GM21367 (cell line): ENCODE results near the gene IL5RA.
A peak's percentile ranks its signal among the peaks of the same experiment; 100 is the strongest.

Experiments used
- ATAC-seq: cut with Tn5 transposase; IDR thresholded peaks from one replicate; pipeline ENCODE4 v1.9.1; 2021; ENCODE audit not compliant: unreplicated experiment

Gene IL5RA

GRCh38 chr3:3109407-3110298 is 521 bp downstream of the IL5RA start:
- peak; percentile 82 for ATAC-seq

DNA sequence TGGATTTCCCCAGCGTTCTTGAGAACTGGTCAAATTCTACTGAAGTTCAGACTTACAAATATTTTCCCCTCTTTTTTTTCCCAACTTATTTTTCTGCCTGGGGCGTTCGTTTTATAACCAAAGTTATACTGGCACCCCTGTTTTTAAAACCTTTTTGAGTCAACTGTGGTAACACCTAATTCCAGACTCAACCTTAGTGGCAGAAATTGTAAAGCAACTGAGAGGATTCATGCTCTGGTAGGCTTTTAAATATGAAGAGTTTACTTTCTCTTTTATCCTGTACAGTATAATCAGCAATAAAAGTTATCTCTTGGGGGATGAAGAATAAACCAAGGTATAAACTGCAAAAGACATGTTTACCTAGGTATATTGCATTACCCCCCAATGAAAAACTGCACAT is 2.3 kb downstream of the IL5RA start:
- ATAC-seq = peak; percentile 33

GRCh38 chr3:3107181-3107580 is 3.0 kb downstream of the IL5RA start:
- no peak for ATAC-seq

DNA sequence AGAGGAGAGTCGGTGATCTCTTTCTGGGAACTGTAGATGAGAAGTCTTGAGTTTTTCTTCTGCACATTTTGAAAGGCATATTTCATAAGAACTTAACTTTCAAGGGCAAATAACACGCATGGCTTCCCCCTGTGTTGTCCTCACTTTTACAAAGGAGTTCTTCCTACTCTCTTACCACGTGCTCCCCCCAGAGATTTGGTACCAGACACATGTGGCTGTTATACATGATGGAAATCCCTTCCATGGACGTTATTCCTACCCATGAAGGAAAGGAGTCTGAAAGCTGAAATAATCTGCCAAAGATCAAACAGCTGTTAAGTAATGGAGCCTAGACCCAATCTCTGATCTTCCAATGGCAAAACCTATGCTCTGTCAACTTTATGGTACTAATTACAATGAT is 4.4 kb downstream of the IL5RA start:
- ATAC-seq = no peak

DNA sequence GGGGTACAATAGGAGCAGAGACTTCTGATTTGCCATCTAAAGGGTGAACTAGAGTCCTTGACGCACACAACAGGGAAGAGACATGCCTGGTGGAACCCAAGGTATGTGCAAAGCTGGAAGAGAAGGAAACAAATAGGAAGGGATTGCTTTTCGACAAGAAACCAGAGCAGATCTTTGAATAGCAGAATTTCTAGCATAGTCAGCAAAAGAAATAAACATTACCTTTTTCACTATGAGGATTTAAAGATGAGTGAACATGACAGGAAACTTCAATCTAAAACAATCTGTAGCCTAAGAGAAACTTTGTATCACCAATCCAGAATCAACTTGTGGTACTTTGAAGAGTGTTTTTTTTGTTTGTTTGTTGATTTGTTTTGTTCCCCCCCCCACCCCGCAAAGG is 4.9 kb downstream of the IL5RA start:
- ATAC-seq = no peak

DNA sequence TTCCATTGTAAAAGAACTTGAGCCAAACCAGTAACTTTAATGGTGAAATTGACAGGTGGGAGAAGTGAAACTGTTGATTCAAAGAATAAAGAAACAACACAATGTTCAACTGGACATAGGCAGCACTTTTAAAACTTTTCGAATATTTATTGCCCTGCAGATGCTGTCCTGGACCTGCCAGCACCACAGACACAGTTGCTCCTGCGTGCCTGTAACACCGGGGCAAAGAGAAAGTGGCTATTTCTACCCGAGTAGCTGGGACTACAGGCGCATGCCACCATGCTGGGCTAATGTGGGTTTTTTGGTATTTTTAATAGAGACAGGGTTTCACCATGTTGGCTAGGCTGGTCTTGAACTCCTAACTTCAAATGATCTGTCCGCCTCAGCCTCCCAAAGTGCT is 7.4 kb downstream of the IL5RA start:
- ATAC-seq = no peak

DNA sequence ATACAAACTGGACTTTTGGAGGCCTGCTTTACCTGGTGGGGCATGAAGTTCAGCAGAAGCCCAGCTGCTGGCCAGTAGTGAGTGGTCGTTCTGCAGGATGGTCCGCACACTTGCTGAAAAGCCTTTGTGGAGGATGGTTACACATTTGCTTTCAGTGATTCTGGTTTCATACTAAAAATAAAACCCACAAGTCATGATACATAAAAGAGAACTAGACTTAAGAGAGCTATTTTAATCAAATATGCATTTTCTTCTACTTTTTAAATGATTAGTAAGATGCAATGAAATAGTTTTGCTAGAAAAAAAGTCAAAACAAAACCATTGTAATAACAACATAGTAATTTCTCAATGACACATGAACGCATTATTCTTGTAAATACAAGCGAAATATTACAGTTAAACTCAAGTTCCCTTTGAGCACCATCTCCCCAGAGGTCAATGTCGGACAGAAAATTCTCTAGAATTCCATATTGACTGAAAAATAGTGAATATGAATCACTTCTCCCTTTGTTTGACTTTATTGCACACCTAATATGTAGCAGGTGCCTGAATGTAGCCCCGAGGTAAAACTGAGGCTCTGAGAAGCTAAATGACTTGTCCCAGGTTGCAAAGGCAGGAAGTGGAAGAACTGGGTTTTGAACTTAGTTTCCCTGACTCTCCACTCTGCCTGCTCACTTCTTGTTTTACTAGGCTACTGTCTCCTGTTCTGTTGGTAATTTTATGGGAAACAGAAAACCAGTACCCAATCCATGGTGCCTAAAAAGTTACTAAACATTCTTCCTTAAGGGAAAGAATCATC is 8.3 kb downstream of the IL5RA start:
- ATAC-seq = peak; percentile 41

GRCh38 chr3:3097958-3098357 is 12.2 kb downstream of the IL5RA start:
- ATAC-seq = no peak

- peak; percentile 99 for ATAC-seq
Observed at GRCh38 chr3:3089017-3089416, 21.2 kb downstream of the IL5RA start.

DNA sequence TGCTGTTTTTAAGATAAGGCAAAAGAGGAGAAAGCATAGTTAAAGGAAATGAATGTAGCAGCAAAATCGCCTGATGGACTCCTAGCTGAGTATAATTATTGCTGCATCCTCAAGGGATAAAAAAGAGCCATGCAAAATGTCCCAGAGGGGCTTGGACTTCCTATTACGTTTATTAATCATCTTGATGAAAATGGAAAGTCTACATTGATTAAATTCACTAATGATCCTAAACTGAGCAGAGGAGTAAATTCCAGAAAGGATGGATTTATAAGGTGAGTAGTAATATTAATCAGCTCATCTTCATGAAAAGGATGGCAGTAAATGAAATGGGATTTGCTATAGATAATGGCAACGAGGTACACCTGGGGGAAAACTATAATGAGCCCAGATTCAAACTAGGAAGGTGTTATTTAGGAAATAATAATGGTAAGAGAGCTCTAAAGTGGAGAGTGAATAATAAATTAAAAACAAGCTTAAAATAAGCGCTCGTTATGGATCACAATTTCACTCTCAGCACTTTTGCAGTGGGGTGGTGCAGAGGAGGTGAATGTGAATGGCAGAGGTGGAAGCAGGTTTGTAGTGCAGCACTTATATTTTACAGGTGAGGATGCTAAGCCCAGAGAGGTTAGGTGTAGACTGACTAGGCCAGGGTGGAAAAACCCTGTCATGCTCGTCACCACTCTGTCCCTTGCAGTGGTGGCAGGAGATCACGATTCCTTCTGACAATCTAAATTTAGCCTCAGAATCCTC is 22.3 kb downstream of the IL5RA start:
- ATAC-seq = no peak

DNA sequence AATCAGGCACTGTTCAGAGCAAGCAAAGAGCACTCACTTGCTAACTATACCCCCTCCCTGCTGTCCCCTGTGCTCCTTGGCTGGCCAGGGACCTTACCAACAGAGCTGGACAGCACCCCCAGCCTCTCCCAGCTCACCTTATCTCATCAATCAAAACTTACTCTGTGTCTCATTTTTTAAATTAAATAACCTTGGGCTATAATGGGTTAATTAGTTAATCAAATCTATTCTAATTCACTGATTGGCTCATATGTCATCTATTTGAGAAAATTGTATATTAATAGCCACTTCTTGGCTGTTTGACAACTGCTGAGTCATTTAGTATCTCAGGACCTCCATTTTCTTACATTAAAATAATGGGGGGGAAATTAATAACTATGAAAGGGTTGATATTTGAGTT is 22.9 kb downstream of the IL5RA start:
- no peak for ATAC-seq

GRCh38 chr3:3086239-3086638 is 23.9 kb downstream of the IL5RA start:
- no peak for ATAC-seq

- ATAC-seq = no peak
Observed at GRCh38 chr3:3085782-3086181, 24.4 kb downstream of the IL5RA start.

DNA sequence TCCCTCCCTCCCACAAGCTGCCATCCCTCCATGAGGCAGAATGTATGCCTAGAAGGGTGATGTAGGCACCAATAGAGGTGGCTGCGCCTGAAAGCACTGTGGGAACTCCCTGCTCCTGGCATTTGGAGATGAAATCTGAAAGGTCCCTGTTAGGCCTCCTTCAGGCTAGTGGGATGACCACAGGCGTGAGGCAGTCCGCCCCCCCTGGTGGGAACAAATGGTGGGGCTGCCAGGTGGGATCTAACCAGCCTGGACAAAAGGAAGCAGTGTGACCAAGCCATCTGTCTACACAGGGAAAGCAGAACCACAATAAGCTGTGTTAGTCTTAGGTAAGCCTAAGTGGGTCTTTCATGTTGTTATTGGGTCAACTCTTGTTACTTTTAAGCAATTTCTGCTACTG is 25.3 kb downstream of the IL5RA start:
- ATAC-seq = no peak

GRCh38 chr3:3082234-3082924 is 27.8 kb downstream of the IL5RA start:
- ATAC-seq = peak; percentile 87

DNA sequence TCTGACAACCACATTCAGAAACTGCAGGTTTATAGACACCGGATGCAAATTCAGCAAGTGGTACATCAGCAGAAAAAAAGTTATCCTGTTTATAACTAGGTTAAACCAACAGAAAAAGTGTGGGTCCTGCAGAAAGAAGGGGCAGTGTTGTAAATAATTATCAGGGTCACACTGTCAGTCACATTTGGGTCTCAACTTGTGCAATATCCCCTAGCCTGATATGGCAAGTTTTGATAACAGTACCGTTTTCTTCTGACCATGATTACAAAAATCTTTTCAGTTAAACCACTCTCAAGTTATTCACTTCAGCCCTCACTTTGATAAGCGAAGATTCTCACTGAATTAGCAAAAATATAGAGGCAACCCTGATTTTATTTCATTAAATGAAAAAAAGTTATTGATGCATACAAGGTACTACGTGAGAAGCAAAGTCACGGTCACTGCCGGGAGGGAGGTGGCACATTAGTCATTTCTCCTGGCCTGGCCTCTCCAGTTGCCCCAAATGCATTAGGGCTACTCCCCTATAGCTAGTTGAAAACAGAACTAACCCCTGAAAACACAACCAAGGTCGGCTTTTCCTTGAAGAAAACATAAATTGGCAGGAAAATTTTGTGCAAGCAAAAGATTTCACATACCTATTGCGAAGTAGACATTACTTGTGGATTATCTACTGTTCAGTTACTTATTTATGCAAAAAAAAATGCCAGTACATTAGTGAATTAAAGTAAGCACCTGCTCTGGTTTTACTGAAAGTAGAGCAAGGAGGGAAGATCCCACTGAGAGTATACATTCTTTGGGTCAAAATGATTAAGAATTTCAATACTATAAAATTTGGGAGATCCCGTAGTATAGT is 28.6 kb downstream of the IL5RA start:
- peak; percentile 42 for ATAC-seq

GRCh38 chr3:3080309-3080708 is 29.9 kb downstream of the IL5RA start:
- no peak for ATAC-seq

- ATAC-seq = peak; percentile 65
Observed at GRCh38 chr3:3074551-3075257, 35.5 kb downstream of the IL5RA start.

- ATAC-seq = no peak
Observed at GRCh38 chr3:3071136-3071535, 39.0 kb downstream of the IL5RA start.
